Measurements from ENCODE around the gene IPO5. TPM values are rescaled to one million over a fixed set of nuclear protein-coding genes. Genes with fewer than 3 reads are reported as not detected.
"Not testable (repeated sequence)": the region's sequence is repeated elsewhere in the genome, so short reads cannot be mapped to it uniquely, and the experiment has no call there.

Gene IPO5
- total and polyA plus RNA-seq, 10 donors, result 17.8 to 97.7 (median 72.5) TPM

GRCh38 chr13:98032168-98032567 is 78.7 kb downstream of the IPO5 start:
- TF ChIP-seq POLR2AphosphoS5 (IDR thresholded peaks at IDR 0.05), result no peak
- no peak for TF ChIP-seq POLR2A (IDR thresholded peaks at IDR 0.05)
- no peak for TF ChIP-seq CTCF (IDR thresholded peaks at IDR 0.05 in 8 of 11, conservative IDR thresholded peaks at IDR 0.05 in 3 of 11)
- Histone ChIP-seq H3K27me3 (replicated peaks in 1 of 7) (peaks cover 0 to 8% (median 0%) of the 10 kb centered on the region in 7 donors), H3K9me3 (no peaks in the 10 kb centered on the region), H3K4me1 (no peaks in the 10 kb centered on the region), H3K4me3 (no peak overlapping the region), H3K36me3 (no peaks in the 10 kb centered on the region), H3K27ac (no peak overlapping the region)
- intact Hi-C loops (cut with DNase I; ENCODE audit: low total_unique reads), result no loop called here
- no peak for DNase-seq
- WGBS, 5 donors, result 82 to 90% (median 86%) methylated on average over 5 of the region's 5 CpGs

- TF ChIP-seq POLR2A (IDR thresholded peaks at IDR 0.05) (no peak), CTCF (IDR thresholded peaks at IDR 0.05 in 8 of 11, conservative IDR thresholded peaks at IDR 0.05 in 3 of 11) (peak in 3 of 11 experiments; percentile 29 to 32 (median 31))
- no peaks in the 10 kb centered on the region for H3K4me1 ChIP-seq
- no peak for DNase-seq
These were observed 80.1 kb downstream of the IPO5 start for GRCh38 chr13:98033277-98034247.

GRCh38 chr13:98035373-98035772 is 81.9 kb downstream of the IPO5 start:
- intact Hi-C loops (cut with DNase I; ENCODE audit: low total_unique reads), result no loop called here
- DNase-seq, result no peak
- Histone ChIP-seq H3K36me3 (no peaks in the 10 kb centered on the region), H3K9me3 (no peaks in the 10 kb centered on the region), H3K27ac (no peak overlapping the region), H3K4me1 (no peaks in the 10 kb centered on the region), H3K27me3 (replicated peaks in 1 of 7) (peaks cover 0 to 8% (median 0%) of the 10 kb centered on the region in 7 donors), H3K4me3 (no peak overlapping the region)
- no peak for TF ChIP-seq POLR2AphosphoS5 (IDR thresholded peaks at IDR 0.05)
- no peak for TF ChIP-seq CTCF (IDR thresholded peaks at IDR 0.05 in 8 of 11, conservative IDR thresholded peaks at IDR 0.05 in 3 of 11)
- no peak for TF ChIP-seq POLR2A (IDR thresholded peaks at IDR 0.05)
- WGBS, 5 donors, result 71 to 89% (median 82%) methylated on average over 5 of the region's 5 CpGs

More at GRCh38 chr13:98033277-98034247, 80.1 kb downstream of the IPO5 start:
- no peak overlapping the region for H3K4me3 ChIP-seq
- intact Hi-C loops (cut with DNase I; ENCODE audit: low total_unique reads), result no loop called here
- no peaks in the 10 kb centered on the region for H3K36me3 ChIP-seq
- no peaks in the 10 kb centered on the region for H3K9me3 ChIP-seq
- no peak overlapping the region for H3K27ac ChIP-seq
- H3K27me3 ChIP-seq (replicated peaks in 1 of 7), result peaks cover 0 to 8% (median 0%) of the 10 kb centered on the region in 7 donors
- WGBS, 5 donors, result 71 to 76% (median 74%) methylated on average over 19 of the region's 19 CpGs

GRCh38 chr13:98036564-98037302 is 83.3 kb downstream of the IPO5 start:
- WGBS, 5 donors, result 81 to 88% (median 87%) methylated on average over 11 to 12 of the region's 12 CpGs

More at GRCh38 chr13:98036564-98037302, 83.3 kb downstream of the IPO5 start:
- H3K27me3 ChIP-seq (replicated peaks in 1 of 7); H3K4me3 ChIP-seq; DNase-seq; H3K9me3 ChIP-seq; intact Hi-C loops (cut with DNase I; ENCODE audit: low total_unique reads); H3K4me1 ChIP-seq; H3K36me3 ChIP-seq; H3K27ac ChIP-seq: not testable (repeated sequence)
